Measurements from ENCODE around the gene CACNB2. TPM values are rescaled to one million over a fixed set of nuclear protein-coding genes. Genes with fewer than 3 reads are reported as not detected.

Gene CACNB2
- total RNA-seq, 2 donors from 2014 or later: 1.9 to 4.6 TPM

GRCh38 chr10:18222866-18223265 lies 82.6 kb downstream of the CACNB2 start:
- Mint-ChIP-seq H3K4me3 (no peak overlapping the region), H3K9me3 (no peaks in the 10 kb centered on the region), H3K27ac (no peak overlapping the region), H3K27me3 (ENCODE audit: insufficient read depth) (peaks cover 5% of the 10 kb centered on the region), H3K36me3 (ENCODE audit: low read depth) (no peaks in the 10 kb centered on the region), H3K4me1 (peaks cover 4% of the 10 kb centered on the region)
- Histone ChIP-seq H3K27me3 (ENCODE audit: control insufficient read depth, insufficient read depth, low read length, poor library complexity, severe bottlenecking) (no peaks in the 10 kb centered on the region), H3K4me1 (ENCODE audit: control insufficient read depth, insufficient read depth, low read length) (no peaks in the 10 kb centered on the region), H3K36me3 (ENCODE audit: control insufficient read depth, insufficient read depth, low read length) (no peaks in the 10 kb centered on the region), H3K9ac (ENCODE audit: extremely low read depth, low read length, poor library complexity, severe bottlenecking) (no peak overlapping the region), H3K4me3 (ENCODE audit: low read length) (no peak overlapping the region), H3K27ac (ENCODE audit: low read depth, low read length) (no peak overlapping the region), H3K9me3 (ENCODE audit: control insufficient read depth, low read length) (no peaks in the 10 kb centered on the region)
- no peak for DNase-seq
- TF ChIP-seq, protein P1, sequence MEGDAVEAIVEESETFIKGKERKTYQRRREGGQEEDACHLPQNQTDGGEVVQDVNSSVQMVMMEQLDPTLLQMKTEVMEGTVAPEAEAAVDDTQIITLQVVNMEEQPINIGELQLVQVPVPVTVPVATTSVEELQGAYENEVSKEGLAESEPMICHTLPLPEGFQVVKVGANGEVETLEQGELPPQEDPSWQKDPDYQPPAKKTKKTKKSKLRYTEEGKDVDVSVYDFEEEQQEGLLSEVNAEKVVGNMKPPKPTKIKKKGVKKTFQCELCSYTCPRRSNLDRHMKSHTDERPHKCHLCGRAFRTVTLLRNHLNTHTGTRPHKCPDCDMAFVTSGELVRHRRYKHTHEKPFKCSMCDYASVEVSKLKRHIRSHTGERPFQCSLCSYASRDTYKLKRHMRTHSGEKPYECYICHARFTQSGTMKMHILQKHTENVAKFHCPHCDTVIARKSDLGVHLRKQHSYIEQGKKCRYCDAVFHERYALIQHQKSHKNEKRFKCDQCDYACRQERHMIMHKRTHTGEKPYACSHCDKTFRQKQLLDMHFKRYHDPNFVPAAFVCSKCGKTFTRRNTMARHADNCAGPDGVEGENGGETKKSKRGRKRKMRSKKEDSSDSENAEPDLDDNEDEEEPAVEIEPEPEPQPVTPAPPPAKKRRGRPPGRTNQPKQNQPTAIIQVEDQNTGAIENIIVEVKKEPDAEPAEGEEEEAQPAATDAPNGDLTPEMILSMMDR (conservative IDR thresholded peaks at IDR 0.05): no peak
- WGBS, 2 experiments (ENCODE audit: insufficient coverage in 1 of 2, insufficient read length in 1 of 2): 88% methylated on average over 2 to 3 of the region's 3 CpGs

- no peaks in the 10 kb centered on the region for H3K27me3 ChIP-seq (ENCODE audit: control insufficient read depth, insufficient read depth, low read length, poor library complexity, severe bottlenecking)
Measured at GRCh38 chr10:18223898-18224297, 83.7 kb downstream of the CACNB2 start.

GRCh38 chr10:18224626-18225445 lies 84.6 kb downstream of the CACNB2 start:
- TF ChIP-seq, protein P1 (conservative IDR thresholded peaks at IDR 0.05): no peak
- no peaks in the 10 kb centered on the region for H3K36me3 Mint-ChIP-seq (ENCODE audit: low read depth)
- peaks cover 4% of the 10 kb centered on the region for H3K4me1 Mint-ChIP-seq
- no peaks in the 10 kb centered on the region for H3K36me3 ChIP-seq (ENCODE audit: control insufficient read depth, insufficient read depth, low read length)
- H3K9ac ChIP-seq (ENCODE audit: extremely low read depth, low read length, poor library complexity, severe bottlenecking): no peak overlapping the region
- no peak overlapping the region for H3K27ac Mint-ChIP-seq
- no peaks in the 10 kb centered on the region for H3K9me3 Mint-ChIP-seq
- H3K4me1 ChIP-seq (ENCODE audit: control insufficient read depth, insufficient read depth, low read length): no peaks in the 10 kb centered on the region
- H3K27ac ChIP-seq (ENCODE audit: low read depth, low read length): no peak overlapping the region
- H3K4me3 Mint-ChIP-seq: no peak overlapping the region
- DNase-seq: peak; percentile 64
- WGBS, 2 experiments (ENCODE audit: insufficient coverage in 1 of 2, insufficient read length in 1 of 2): 82 to 92% methylated on average over 8 to 11 of the region's 12 CpGs
- H3K27me3 ChIP-seq (ENCODE audit: control insufficient read depth, insufficient read depth, low read length, poor library complexity, severe bottlenecking): no peaks in the 10 kb centered on the region
- H3K9me3 ChIP-seq (ENCODE audit: control insufficient read depth, low read length): no peaks in the 10 kb centered on the region
- peaks cover 5% of the 10 kb centered on the region for H3K27me3 Mint-ChIP-seq (ENCODE audit: insufficient read depth)
- H3K4me3 ChIP-seq (ENCODE audit: low read length): no peak overlapping the region

More at GRCh38 chr10:18223898-18224297, 83.7 kb downstream of the CACNB2 start:
- no peak for DNase-seq
- H3K27ac Mint-ChIP-seq: no peak overlapping the region
- H3K27me3 Mint-ChIP-seq (ENCODE audit: insufficient read depth): peaks cover 5% of the 10 kb centered on the region
- no peak overlapping the region for H3K27ac ChIP-seq (ENCODE audit: low read depth, low read length)
- no peaks in the 10 kb centered on the region for H3K9me3 Mint-ChIP-seq
- no peaks in the 10 kb centered on the region for H3K9me3 ChIP-seq (ENCODE audit: control insufficient read depth, low read length)
- H3K36me3 ChIP-seq (ENCODE audit: control insufficient read depth, insufficient read depth, low read length): no peaks in the 10 kb centered on the region
- H3K4me3 ChIP-seq (ENCODE audit: low read length): no peak overlapping the region
- H3K4me3 Mint-ChIP-seq: no peak overlapping the region
- WGBS, 2 experiments (ENCODE audit: insufficient coverage in 1 of 2, insufficient read length in 1 of 2): 81 to 85% methylated on average over 2 of the region's 2 CpGs
- TF ChIP-seq, protein P1 (conservative IDR thresholded peaks at IDR 0.05): no peak
- no peak overlapping the region for H3K9ac ChIP-seq (ENCODE audit: extremely low read depth, low read length, poor library complexity, severe bottlenecking)
- peaks cover 4% of the 10 kb centered on the region for H3K4me1 Mint-ChIP-seq
- no peaks in the 10 kb centered on the region for H3K36me3 Mint-ChIP-seq (ENCODE audit: low read depth)
- H3K4me1 ChIP-seq (ENCODE audit: control insufficient read depth, insufficient read depth, low read length): no peaks in the 10 kb centered on the region

Measured in endodermal cell (in vitro differentiated cells).